Hepatocyte (in vitro differentiated cells): ENCODE measurements around the gene ABCD3. TPM values are rescaled to one million over a fixed set of nuclear protein-coding genes. Genes with fewer than 3 reads are reported as not detected.

Experiments
- DNase-seq: peaks from one replicate; pipeline ENCODE4 v3.0.0-alpha.2; 2016; ENCODE audit warnings: low spot score
- H2AFZ ChIP-seq: fragments of 200-600 bp; sonication (generic); 2 replicates; pipeline ENCODE4 v1.6.0; 2016; ENCODE audit warnings: antibody characterized with exemption, mild to moderate bottlenecking
- H3K27ac ChIP-seq: fragments of 200-600 bp; sonication (generic); 2 replicates; pipeline ENCODE4 v1.5.1; 2016; ENCODE audit warnings: mild to moderate bottlenecking
- H3K27me3 ChIP-seq: fragments of 200-600 bp; sonication (generic); 2 replicates; pipeline ENCODE4 v1.6.1; 2016
- H3K36me3 ChIP-seq: fragments of 200-600 bp; sonication (generic); replicated peaks from 2 replicates; pipeline ENCODE4 v1.5.1; 2016; ENCODE audit warnings: low read depth; ENCODE audit not compliant: insufficient read depth
- H3K4me1 ChIP-seq: fragments of 200-600 bp; sonication (generic); 2 replicates; pipeline ENCODE4 v1.5.1; 2016; ENCODE audit warnings: mild to moderate bottlenecking, moderate library complexity; ENCODE audit not compliant: insufficient read depth
- H3K4me2 ChIP-seq: fragments of 200-600 bp; sonication (generic); 2 replicates; pipeline ENCODE4 v1.6.0; 2016
- H3K4me3 ChIP-seq: fragments of 200-600 bp; sonication (generic); 2 replicates; pipeline ENCODE4 v1.5.1; 2016; ENCODE audit warnings: mild to moderate bottlenecking
- H3K79me2 ChIP-seq: fragments of 200-600 bp; sonication (generic); 2 replicates; pipeline ENCODE4 v1.6.0; 2017; ENCODE audit warnings: mild to moderate bottlenecking
- H3K9me2 ChIP-seq: fragments of 200-600 bp; sonication (generic); replicated peaks from 2 replicates; pipeline ENCODE4 v1.6.0; 2017; ENCODE audit warnings: mild to moderate bottlenecking; ENCODE audit not compliant: insufficient read depth
- H3K9me3 ChIP-seq: fragments of 200-600 bp; sonication (generic); 2 replicates; pipeline ENCODE4 v1.5.1; 2016; ENCODE audit warnings: low read depth, mild to moderate bottlenecking
- H4K20me1 ChIP-seq: fragments of 200-600 bp; sonication (generic); 2 replicates; pipeline ENCODE4 v1.6.0; 2016; ENCODE audit warnings: mild to moderate bottlenecking; ENCODE audit not compliant: insufficient read depth, poor library complexity, severe bottlenecking
- CTCF ChIP-seq: fragments of 200-600 bp; sonication (generic); IDR thresholded peaks from 2 replicates; pipeline ENCODE4 v1.5.1; 2016; ENCODE audit warnings: antibody characterized with exemption, mild to moderate bottlenecking; ENCODE audit not compliant: poor library complexity
- EZH2 ChIP-seq: fragments of 200-600 bp; sonication (generic); IDR thresholded peaks from 2 replicates; pipeline ENCODE4 v1.6.1; 2016; ENCODE audit warnings: antibody characterized with exemption, mild to moderate bottlenecking, borderline replicate concordance
- EZH2phosphoT487 ChIP-seq: fragments of 200-600 bp; sonication (generic); IDR thresholded peaks from one replicate; pipeline ENCODE4 v1.6.1; 2018; ENCODE audit warnings: antibody characterized with exemption, mild to moderate bottlenecking, low read depth, moderate library complexity; ENCODE audit not compliant: unreplicated experiment, severe bottlenecking
- WGBS: methylation state at CpG from one replicate; pipeline ENCODE4 v1.1.6; 2016; ENCODE audit warnings: low lambda C conversion rate; ENCODE audit errors: missing lambda C conversion rate; 5-methylcytosine and 5-hydroxymethylcytosine counted together
- polyA plus RNA-seq: library from polyadenylated mRNA; unstranded; fragments of >200 nt; fragmentation: Nextera tagmentation; extraction: Ambion mirVana; gene quantifications from 2 replicates; pipeline ENCODE4 v1.2.1, GENCODE V29; 2016
- total RNA-seq: library from RNA; depleted of rRNA; stranded (reverse); fragments of >200 nt; gene quantifications from 2 replicates; pipeline ENCODE4 v1.2.3, GENCODE V29; 2014

ABCD3 gene
- total and polyA plus RNA-seq, 2 experiments from 2014 or later, result 50.7 to 96.4 TPM

DNA sequence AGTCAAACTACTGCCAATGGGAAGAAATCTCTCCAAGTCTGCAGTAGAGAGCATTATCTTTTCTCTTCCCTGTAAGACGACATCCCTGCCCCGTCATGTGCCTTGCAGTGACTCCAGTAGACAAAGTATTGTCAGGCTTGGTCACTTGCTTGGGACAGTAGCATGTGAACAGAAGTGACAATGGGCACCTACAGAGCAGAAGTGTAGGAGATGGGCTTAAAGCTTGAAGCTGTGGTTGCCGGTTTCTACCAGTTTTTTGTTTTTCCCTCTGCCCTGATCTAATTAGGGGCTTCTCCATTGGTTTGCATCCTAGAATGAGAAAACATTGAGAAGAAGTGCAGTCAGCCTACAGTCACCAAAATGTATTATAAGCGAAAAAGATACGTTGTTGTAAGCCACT, 110.6 kb downstream of the ABCD3 start:
- DNase-seq, result no peak
- Histone ChIP-seq H3K79me2 (peaks cover 3% of the 10 kb centered on the region), H3K27ac (peak overlapping the region; percentile 52), H3K36me3 (no peaks in the 10 kb centered on the region), H3K4me1 (no peaks in the 10 kb centered on the region), H4K20me1 (peaks cover 4% of the 10 kb centered on the region), H3K9me2 (no peaks in the 10 kb centered on the region), H3K4me2 (no peak overlapping the region), H3K27me3 (no peaks in the 10 kb centered on the region), H2AFZ (no peak overlapping the region), H3K9me3 (no peaks in the 10 kb centered on the region), H3K4me3 (no peak overlapping the region)
- TF ChIP-seq EZH2, result no peak
- no peak for TF ChIP-seq CTCF
- TF ChIP-seq EZH2phosphoT487, result no peak
- WGBS, result 90% methylated on average over 5 of the region's 5 CpGs

- no peak overlapping the region for H2AFZ ChIP-seq
- H3K27me3 ChIP-seq, result no peaks in the 10 kb centered on the region
- H3K27ac ChIP-seq, result no peak overlapping the region
- peaks cover 7% of the 10 kb centered on the region for H3K79me2 ChIP-seq
- TF ChIP-seq EZH2 (no peak), CTCF (no peak), EZH2phosphoT487 (no peak)
- H3K4me2 ChIP-seq, result no peak overlapping the region
- H3K4me3 ChIP-seq, result no peak overlapping the region
- no peaks in the 10 kb centered on the region for H3K36me3 ChIP-seq
- no peak for DNase-seq
- WGBS, result 87% methylated on average over 2 of the region's 2 CpGs
- H3K9me2 ChIP-seq, result no peaks in the 10 kb centered on the region
- H3K9me3 ChIP-seq, result no peaks in the 10 kb centered on the region
- no peaks in the 10 kb centered on the region for H3K4me1 ChIP-seq
- peaks cover 7% of the 10 kb centered on the region for H4K20me1 ChIP-seq
These were observed 111.2 kb downstream of the ABCD3 start for GRCh38 chr1:94529416-94529815.

- no peak overlapping the region for H3K27ac ChIP-seq
- 90% methylated on average over 4 of the region's 4 CpGs for WGBS
- TF ChIP-seq EZH2, result no peak
- no peak for TF ChIP-seq EZH2phosphoT487
- no peak for TF ChIP-seq CTCF
These were observed 112.2 kb downstream of the ABCD3 start for GRCh38 chr1:94530373-94530878.

DNA sequence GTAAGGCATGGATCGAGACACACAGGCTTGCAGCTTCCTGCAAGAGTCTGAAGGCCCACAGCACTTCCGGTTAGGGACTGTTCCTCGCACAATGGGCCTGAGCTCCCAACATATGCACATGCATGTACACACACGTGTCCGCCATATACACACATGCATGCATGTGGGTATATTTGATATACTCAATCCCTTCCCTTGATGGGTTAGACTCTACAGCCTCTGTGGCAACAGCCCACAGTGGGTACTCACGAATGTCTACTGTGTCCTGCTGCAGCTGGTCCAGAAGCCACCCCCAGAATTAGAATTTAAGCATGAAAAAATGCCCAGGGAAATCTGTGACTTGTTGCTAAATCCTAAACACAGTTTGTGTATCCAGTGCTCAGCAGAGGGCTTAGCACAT, 113.5 kb downstream of the ABCD3 start:
- no peaks in the 10 kb centered on the region for H3K36me3 ChIP-seq
- H3K4me3 ChIP-seq, result no peak overlapping the region
- TF ChIP-seq EZH2, result no peak
- TF ChIP-seq EZH2phosphoT487, result no peak
- no peak for TF ChIP-seq CTCF
- peak overlapping the region; percentile 1 for H3K27ac ChIP-seq
- no peak overlapping the region for H3K4me2 ChIP-seq
- no peaks in the 10 kb centered on the region for H3K9me2 ChIP-seq
- peaks cover 14% of the 10 kb centered on the region for H3K4me1 ChIP-seq
- peaks cover 27% of the 10 kb centered on the region for H3K79me2 ChIP-seq
- no peak for DNase-seq
- no peak overlapping the region for H2AFZ ChIP-seq
- H3K9me3 ChIP-seq, result no peaks in the 10 kb centered on the region
- peaks cover 8% of the 10 kb centered on the region for H4K20me1 ChIP-seq
- 97% methylated on average over 6 of the region's 6 CpGs for WGBS
- no peaks in the 10 kb centered on the region for H3K27me3 ChIP-seq

More at GRCh38 chr1:94530373-94530878, 112.2 kb downstream of the ABCD3 start:
- Histone ChIP-seq H3K9me3 (no peaks in the 10 kb centered on the region), H3K4me2 (no peak overlapping the region), H3K79me2 (peaks cover 14% of the 10 kb centered on the region), H3K4me1 (peaks cover 1% of the 10 kb centered on the region), H3K4me3 (no peak overlapping the region), H3K9me2 (no peaks in the 10 kb centered on the region), H2AFZ (no peak overlapping the region), H3K27me3 (no peaks in the 10 kb centered on the region), H4K20me1 (peaks cover 7% of the 10 kb centered on the region), H3K36me3 (no peaks in the 10 kb centered on the region)
- DNase-seq, result no peak
